HG02759 (cell line): Measurements from ENCODE around the gene SPANXD.
"Not testable (repeated sequence)": the region's sequence is repeated elsewhere in the genome, so short reads cannot be mapped to it uniquely, and the experiment has no call there.

ENCODE experiments used
- ATAC-seq: cut with Tn5 transposase; IDR thresholded peaks from one replicate; pipeline ENCODE4 v1.9.1; 2021; ENCODE audit warnings: mild to moderate bottlenecking, moderate library complexity; ENCODE audit not compliant: unreplicated experiment

The SPANXD gene

GRCh38 chrX:141698639-141699038 lies at the start of gene SPANXD:
Gene SPANXD, minus strand, starts transcription at chrX:141698739. Its CDS starts 334 bp downstream, at chrX:141698405.
- ATAC-seq: not testable (repeated sequence)

- ATAC-seq: no peak
Observed at GRCh38 chrX:141742666-141743065, 44.1 kb upstream of the SPANXD start.

GRCh38 chrX:141736656-141737055 lies 38.1 kb upstream of the SPANXD start:
- ATAC-seq: no peak

- no peak for ATAC-seq
Observed at GRCh38 chrX:141733371-141733770, 34.8 kb upstream of the SPANXD start.

GRCh38 chrX:141732031-141732430 lies 33.5 kb upstream of the SPANXD start:
- no peak for ATAC-seq

- no peak for ATAC-seq
Observed at GRCh38 chrX:141724186-141724585, 25.6 kb upstream of the SPANXD start.

GRCh38 chrX:141714680-141715079 lies 16.1 kb upstream of the SPANXD start:
- ATAC-seq: no peak

GRCh38 chrX:141701072-141701471 lies 2.5 kb upstream of the SPANXD start:
- ATAC-seq: no peak

- no peak for ATAC-seq
Observed at GRCh38 chrX:141673946-141674345, 24.6 kb downstream of the SPANXD start.

GRCh38 chrX:141669689-141670088 lies 28.9 kb downstream of the SPANXD start:
- ATAC-seq: no peak

GRCh38 chrX:141668371-141668770 lies 30.2 kb downstream of the SPANXD start:
- ATAC-seq: no peak

- ATAC-seq: no peak
Observed at GRCh38 chrX:141662781-141663180, 35.8 kb downstream of the SPANXD start.

GRCh38 chrX:141652286-141652685 lies 46.3 kb downstream of the SPANXD start:
- ATAC-seq: no peak
